ENCODE measurements around the gene TNFRSF19.

- TF ChIP-seq EZH2 (IDR thresholded peaks at IDR 0.05) (no peak), POLR2AphosphoS5 (IDR thresholded peaks at IDR 0.05; ENCODE audit: borderline replicate concordance, low read depth, low read length) (no peak), FOXP2 (optimal IDR thresholded peaks at IDR 0.05; ENCODE audit: control extremely low read depth, extremely low read length, insufficient read depth) (no peak)
Measured at GRCh38 chr13:23599083-23599925, 29.1 kb downstream of the TNFRSF19 start.
